Measurements from ENCODE around the gene GPATCH1.
"Not testable (repeated sequence)": the region's sequence is repeated elsewhere in the genome, so short reads cannot be mapped to it uniquely, and the experiment has no call there.

GPATCH1 gene

DNA sequence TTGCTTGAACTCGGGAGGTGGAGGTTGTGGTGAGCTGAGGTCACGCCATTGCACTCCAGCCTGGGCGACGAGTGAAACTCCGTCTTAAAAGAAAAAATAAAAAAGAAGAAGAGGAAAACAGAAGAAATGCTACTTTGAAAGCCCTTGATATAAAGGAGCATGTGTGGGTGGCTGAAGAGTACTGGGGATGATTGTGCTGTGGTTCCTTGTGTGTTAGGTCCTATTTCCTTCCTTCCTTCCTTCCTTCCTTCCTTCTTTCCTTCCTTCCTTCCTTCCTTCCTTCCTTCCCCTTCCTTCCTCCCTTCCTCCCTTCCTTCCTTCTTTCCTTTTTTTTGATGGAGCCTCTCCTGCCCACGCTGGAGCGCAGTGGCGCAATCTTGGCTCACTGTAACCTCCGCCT, 65.2 kb downstream of the GPATCH1 start:
- CTCF ChIA-PET: interaction anchor here (2.5 kb wide), 1 partner anchor 38 kb away, joined by 21 read pairs; no protein-coding TSS in a partner anchor

DNA sequence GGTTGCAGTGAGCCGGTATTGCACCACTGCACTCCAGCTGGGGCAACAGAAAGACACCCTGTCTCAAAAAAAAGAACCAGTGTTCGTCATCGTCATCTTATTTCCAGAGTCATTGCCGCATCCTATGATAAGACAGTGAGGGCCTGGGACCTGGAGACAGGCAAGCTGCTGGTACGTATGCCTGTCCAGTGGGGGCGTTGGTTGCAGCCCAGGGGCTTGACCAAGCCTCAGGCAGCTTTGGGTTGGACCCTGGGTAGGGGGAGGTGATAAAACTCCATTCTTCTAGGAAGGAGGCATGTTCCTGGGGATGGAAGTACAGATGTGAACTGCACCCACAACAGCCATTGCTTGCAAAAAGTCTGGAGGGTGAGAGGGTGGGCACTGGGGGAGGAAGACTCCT, 66.6 kb downstream of the GPATCH1 start:
- no peak for DNase-seq (ENCODE audit: extremely low spot score)
- no peak for TF ChIP-seq ARNT (IDR thresholded peaks at IDR 0.05)
- no peak for TF ChIP-seq CTBP1 (IDR thresholded peaks at IDR 0.05; ENCODE audit: borderline replicate concordance)
- no peak for TF ChIP-seq L3MBTL2 (conservative IDR thresholded peaks at IDR 0.05)
- no peak for TF ChIP-seq SP1 (IDR thresholded peaks at IDR 0.05)
- TF ChIP-seq FOXK2 (IDR thresholded peaks at IDR 0.05): no peak
- TF ChIP-seq BHLHE40 (IDR thresholded peaks at IDR 0.05; ENCODE audit: borderline replicate concordance): no peak
- TF ChIP-seq LEF1 (IDR thresholded peaks at IDR 0.05; ENCODE audit: borderline replicate concordance): no peak
- ChIA-PET POLR2A (no interaction called here), CTCF (no interaction called here)

More for the DNA sequence above, 65.2 kb downstream of the GPATCH1 start:
- DNase-seq (ENCODE audit: extremely low spot score): no peak
- POLR2A ChIA-PET: no interaction called here
- TF ChIP-seq FOXA1 (IDR thresholded peaks at IDR 0.05): no peak
- no peak for TF ChIP-seq ARNT (IDR thresholded peaks at IDR 0.05)
- TF ChIP-seq SUZ12 (IDR thresholded peaks at IDR 0.05): no peak
- TF ChIP-seq FOXK2 (IDR thresholded peaks at IDR 0.05): no peak
- TF ChIP-seq L3MBTL2 (conservative IDR thresholded peaks at IDR 0.05): no peak
- no peak for TF ChIP-seq BHLHE40 (IDR thresholded peaks at IDR 0.05; ENCODE audit: borderline replicate concordance)
- TF ChIP-seq SP1 (IDR thresholded peaks at IDR 0.05): no peak
- no peak for TF ChIP-seq NFRKB (IDR thresholded peaks at IDR 0.05)
- no peak for TF ChIP-seq CTBP1 (IDR thresholded peaks at IDR 0.05; ENCODE audit: borderline replicate concordance)
- TF ChIP-seq LEF1 (IDR thresholded peaks at IDR 0.05; ENCODE audit: borderline replicate concordance): no peak
- TF ChIP-seq, protein P1, sequence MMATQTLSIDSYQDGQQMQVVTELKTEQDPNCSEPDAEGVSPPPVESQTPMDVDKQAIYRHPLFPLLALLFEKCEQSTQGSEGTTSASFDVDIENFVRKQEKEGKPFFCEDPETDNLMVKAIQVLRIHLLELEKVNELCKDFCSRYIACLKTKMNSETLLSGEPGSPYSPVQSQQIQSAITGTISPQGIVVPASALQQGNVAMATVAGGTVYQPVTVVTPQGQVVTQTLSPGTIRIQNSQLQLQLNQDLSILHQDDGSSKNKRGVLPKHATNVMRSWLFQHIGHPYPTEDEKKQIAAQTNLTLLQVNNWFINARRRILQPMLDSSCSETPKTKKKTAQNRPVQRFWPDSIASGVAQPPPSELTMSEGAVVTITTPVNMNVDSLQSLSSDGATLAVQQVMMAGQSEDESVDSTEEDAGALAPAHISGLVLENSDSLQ (IDR thresholded peaks at IDR 0.05): no peak
- no peak for TF ChIP-seq ZNF384 (IDR thresholded peaks at IDR 0.05)
- TF ChIP-seq ELF4 (IDR thresholded peaks at IDR 0.05): no peak
- TF ChIP-seq FOXM1 (IDR thresholded peaks at IDR 0.05; ENCODE audit: borderline replicate concordance): no peak
- no peak for TF ChIP-seq TARDBP (IDR thresholded peaks at IDR 0.05)
- no peak for TF ChIP-seq HDGF (IDR thresholded peaks at IDR 0.05; ENCODE audit: borderline replicate concordance)

DNA sequence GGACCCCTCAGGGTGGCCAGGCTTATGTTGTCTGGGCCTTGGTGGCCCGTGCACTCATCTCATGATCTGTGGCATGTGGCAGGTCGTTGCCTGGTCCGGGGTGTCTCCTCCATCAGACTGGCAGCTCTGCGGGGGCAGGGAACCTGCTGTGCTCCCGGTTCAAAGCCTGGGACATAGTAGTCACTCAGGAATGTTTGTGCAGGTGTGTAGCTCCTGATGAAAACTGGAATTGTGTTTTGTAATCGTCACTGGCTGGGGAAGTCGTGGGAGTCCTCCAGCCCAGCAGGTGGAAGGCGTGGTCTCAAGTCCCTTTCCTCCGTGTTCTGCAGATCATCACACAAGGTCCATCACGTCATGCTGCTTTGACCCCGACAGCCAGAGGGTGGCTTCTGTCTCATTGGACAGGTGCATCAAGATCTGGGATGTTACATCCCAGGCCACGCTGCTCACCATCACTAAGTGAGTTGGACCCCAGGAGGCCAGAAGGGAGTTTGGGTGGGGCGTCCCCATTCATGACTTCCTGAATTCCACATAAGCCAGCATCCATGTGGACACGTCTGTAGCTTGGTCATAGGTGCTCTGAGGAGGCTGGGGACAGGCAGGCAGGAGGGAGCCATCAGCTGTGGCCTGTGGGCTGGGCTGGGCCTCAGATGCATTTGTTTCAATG, 70.0 kb downstream of the GPATCH1 start:
- ChIA-PET CTCF (no interaction called here), POLR2A (no interaction called here)
- DNase-seq (ENCODE audit: extremely low spot score): no peak
- TF ChIP-seq HDGF (IDR thresholded peaks at IDR 0.05; ENCODE audit: borderline replicate concordance) (no peak), ZNF384 (IDR thresholded peaks at IDR 0.05) (no peak), SP1 (IDR thresholded peaks at IDR 0.05) (no peak), ARNT (IDR thresholded peaks at IDR 0.05) (no peak), ELF4 (IDR thresholded peaks at IDR 0.05) (no peak), TARDBP (IDR thresholded peaks at IDR 0.05) (no peak), SUZ12 (IDR thresholded peaks at IDR 0.05) (no peak), FOXK2 (IDR thresholded peaks at IDR 0.05) (no peak)
- TF ChIP-seq, protein P1 (IDR thresholded peaks at IDR 0.05): no peak

DNA sequence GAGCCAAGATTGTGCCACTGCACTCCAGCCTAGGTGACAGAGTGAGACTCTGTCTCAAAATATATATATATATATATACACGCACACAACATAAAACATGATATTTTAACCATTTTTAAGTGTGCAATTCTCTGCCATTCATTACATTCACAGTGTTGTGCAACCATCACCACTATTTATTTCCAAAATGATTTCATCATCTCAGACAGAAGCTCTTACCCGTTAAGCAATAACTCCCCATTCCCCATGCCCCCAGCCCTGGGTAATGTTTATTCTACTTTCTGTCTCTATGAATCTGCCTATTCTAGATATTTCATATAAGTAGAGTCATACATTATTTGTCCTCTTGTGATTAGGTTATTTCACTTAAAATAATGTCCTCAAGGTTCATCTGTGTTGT, 71.2 kb downstream of the GPATCH1 start:
- CTCF ChIA-PET: no interaction called here

DNA sequence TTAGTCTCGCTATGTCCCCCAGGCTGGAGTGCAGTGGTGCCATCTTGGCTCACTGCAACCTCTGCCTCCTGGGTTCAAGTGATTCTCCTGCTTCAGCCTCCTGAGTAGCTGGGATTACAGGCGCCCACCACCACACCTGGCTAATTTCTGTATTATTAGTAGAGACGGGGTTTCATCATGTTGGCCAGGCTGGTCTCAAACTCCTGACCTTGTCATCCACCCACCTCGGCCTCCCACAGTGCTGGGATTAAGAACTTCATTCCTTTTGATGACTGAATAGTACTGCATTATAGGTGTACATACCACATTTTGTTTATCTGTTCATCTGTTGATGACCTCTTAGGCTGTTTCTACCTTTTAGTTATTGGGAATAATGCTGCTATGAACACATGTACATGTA, 71.6 kb downstream of the GPATCH1 start:
- CTCF ChIA-PET, POLR2A ChIA-PET: not testable (repeated sequence)

More for the DNA sequence above, 71.2 kb downstream of the GPATCH1 start:
- TF ChIP-seq CTBP1 (IDR thresholded peaks at IDR 0.05; ENCODE audit: borderline replicate concordance) (no peak), ARNT (IDR thresholded peaks at IDR 0.05) (no peak), FOXK2 (IDR thresholded peaks at IDR 0.05) (no peak), NFRKB (IDR thresholded peaks at IDR 0.05) (no peak), HDGF (IDR thresholded peaks at IDR 0.05; ENCODE audit: borderline replicate concordance) (no peak), TARDBP (IDR thresholded peaks at IDR 0.05) (no peak), LEF1 (IDR thresholded peaks at IDR 0.05; ENCODE audit: borderline replicate concordance) (no peak), ELF4 (IDR thresholded peaks at IDR 0.05) (no peak), SUZ12 (IDR thresholded peaks at IDR 0.05) (no peak), FOXA1 (IDR thresholded peaks at IDR 0.05) (no peak), ZNF384 (IDR thresholded peaks at IDR 0.05) (no peak), L3MBTL2 (conservative IDR thresholded peaks at IDR 0.05) (no peak), BHLHE40 (IDR thresholded peaks at IDR 0.05; ENCODE audit: borderline replicate concordance) (no peak), SP1 (IDR thresholded peaks at IDR 0.05) (no peak), FOXM1 (IDR thresholded peaks at IDR 0.05; ENCODE audit: borderline replicate concordance) (no peak)
- TF ChIP-seq, protein P1 (IDR thresholded peaks at IDR 0.05): no peak
- POLR2A ChIA-PET: no interaction called here
- DNase-seq (ENCODE audit: extremely low spot score): no peak

DNA sequence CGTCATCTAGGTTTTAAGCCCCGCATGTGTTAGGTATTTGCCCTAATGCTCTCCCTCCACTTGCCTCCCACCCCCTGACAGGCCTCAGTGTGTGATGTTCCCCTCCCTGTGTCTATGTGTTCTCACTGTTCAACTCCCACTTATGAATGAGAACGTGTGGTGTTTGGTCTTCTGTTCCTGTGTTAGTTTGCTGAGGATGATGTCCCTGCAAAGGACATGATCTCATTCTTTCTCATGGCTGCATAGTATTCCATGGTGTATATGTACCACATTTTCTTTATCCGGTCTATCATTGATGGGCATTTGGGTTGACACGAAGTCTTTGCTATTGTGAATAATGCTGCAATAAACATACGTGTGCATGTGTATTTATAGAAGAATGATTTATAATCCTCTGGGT, 73.3 kb downstream of the GPATCH1 start:
- CTCF ChIA-PET, POLR2A ChIA-PET: not testable (repeated sequence)

More for the DNA sequence above, 71.6 kb downstream of the GPATCH1 start:
- DNase-seq (ENCODE audit: extremely low spot score): not testable (repeated sequence)

DNA sequence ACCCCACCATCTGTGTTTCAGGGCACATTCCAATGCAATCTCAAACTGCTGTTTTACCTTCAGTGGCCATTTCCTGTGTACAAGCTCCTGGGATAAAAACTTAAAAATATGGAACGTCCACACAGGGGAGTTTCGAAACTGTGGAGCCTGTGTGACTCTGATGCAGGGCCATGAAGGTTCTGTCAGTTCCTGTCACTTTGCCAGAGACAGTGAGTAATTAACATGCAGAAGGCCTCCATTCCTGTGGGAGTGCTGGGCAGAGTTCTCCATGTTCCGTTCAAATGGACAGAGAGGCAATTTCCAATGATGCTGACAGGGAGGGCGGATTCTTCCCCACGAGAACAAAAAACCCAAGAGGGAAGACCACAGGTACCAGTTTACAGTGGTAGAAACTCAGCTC, 75.4 kb downstream of the GPATCH1 start:
- POLR2A ChIA-PET: interaction anchor here (1.9 kb wide), 1 partner anchor 20 kb away, joined by 8 read pairs; no protein-coding TSS in a partner anchor
- DNase-seq (ENCODE audit: extremely low spot score): no peak
- CTCF ChIA-PET: interaction anchor here (2.2 kb wide), 1 partner anchor 28 kb away, joined by 7 read pairs; no protein-coding TSS in a partner anchor
- TF ChIP-seq SP1 (IDR thresholded peaks at IDR 0.05) (no peak), NFRKB (IDR thresholded peaks at IDR 0.05) (no peak), HDGF (IDR thresholded peaks at IDR 0.05; ENCODE audit: borderline replicate concordance) (no peak), ELF4 (IDR thresholded peaks at IDR 0.05) (no peak), CTBP1 (IDR thresholded peaks at IDR 0.05; ENCODE audit: borderline replicate concordance) (no peak), ZNF384 (IDR thresholded peaks at IDR 0.05) (no peak), FOXA1 (IDR thresholded peaks at IDR 0.05) (no peak), ARNT (IDR thresholded peaks at IDR 0.05) (no peak), BHLHE40 (IDR thresholded peaks at IDR 0.05; ENCODE audit: borderline replicate concordance) (no peak), TARDBP (IDR thresholded peaks at IDR 0.05) (no peak), LEF1 (IDR thresholded peaks at IDR 0.05; ENCODE audit: borderline replicate concordance) (no peak), SUZ12 (IDR thresholded peaks at IDR 0.05) (no peak), FOXK2 (IDR thresholded peaks at IDR 0.05) (no peak)
- TF ChIP-seq, protein P1 (IDR thresholded peaks at IDR 0.05): no peak

More for the DNA sequence above, 73.3 kb downstream of the GPATCH1 start:
- DNase-seq (ENCODE audit: extremely low spot score): not testable (repeated sequence)
